GM19043 (cell line): Measurements from ENCODE around the gene CSTA.
A peak's percentile ranks its signal among the peaks of the same experiment; 100 is the strongest.

Experiments used
- ATAC-seq: cut with Tn5 transposase; IDR thresholded peaks from one replicate; pipeline ENCODE4 v1.9.1; 2021; ENCODE audit warnings: low read depth; ENCODE audit not compliant: unreplicated experiment

CSTA gene

GRCh38 chr3:122318620-122319019, 6.4 kb upstream of the CSTA start:
- ATAC-seq: no peak

GRCh38 chr3:122322095-122323075, 2.7 kb upstream of the CSTA start:
- no peak for ATAC-seq

GRCh38 chr3:122325769-122326168, 721 bp downstream of the CSTA start:
- no peak for ATAC-seq

- no peak for ATAC-seq
Measured at GRCh38 chr3:122331886-122332285, 6.8 kb downstream of the CSTA start.

GRCh38 chr3:122332551-122332950, 7.5 kb downstream of the CSTA start:
- ATAC-seq: no peak

- no peak for ATAC-seq
Measured at GRCh38 chr3:122342803-122343202, 17.8 kb downstream of the CSTA start.

- no peak for ATAC-seq
Measured at GRCh38 chr3:122343654-122344053, 18.6 kb downstream of the CSTA start.

- no peak for ATAC-seq
Measured at GRCh38 chr3:122349171-122349570, 24.1 kb downstream of the CSTA start.

- ATAC-seq: no peak
Measured at GRCh38 chr3:122350814-122351418, 25.9 kb downstream of the CSTA start.

- no peak for ATAC-seq
Measured at GRCh38 chr3:122351612-122352011, 26.6 kb downstream of the CSTA start.

GRCh38 chr3:122353215-122353614, 28.2 kb downstream of the CSTA start:
- no peak for ATAC-seq

GRCh38 chr3:122353893-122354401, 28.9 kb downstream of the CSTA start:
- ATAC-seq: no peak

GRCh38 chr3:122355612-122356011, 30.6 kb downstream of the CSTA start:
- no peak for ATAC-seq

- no peak for ATAC-seq
Measured at GRCh38 chr3:122356402-122356801, 31.4 kb downstream of the CSTA start.

- no peak for ATAC-seq
Measured at GRCh38 chr3:122357828-122358702, 33.0 kb downstream of the CSTA start.

GRCh38 chr3:122358703-122359032, 33.6 kb downstream of the CSTA start:
- no peak for ATAC-seq

- ATAC-seq: no peak
Measured at GRCh38 chr3:122362026-122362425, 37.0 kb downstream of the CSTA start.

- ATAC-seq: no peak
Measured at GRCh38 chr3:122364490-122364889, 39.4 kb downstream of the CSTA start.

GRCh38 chr3:122365073-122365472, 40.0 kb downstream of the CSTA start:
- peak; percentile 17 for ATAC-seq

GRCh38 chr3:122365582-122366378, 40.7 kb downstream of the CSTA start:
- ATAC-seq: peak; percentile 90
